GM12878 (cell line): ENCODE measurements around the gene MDC1. TPM values are rescaled to one million over a fixed set of nuclear protein-coding genes. Genes with fewer than 3 reads are reported as not detected.
"Not testable (repeated sequence)": the region's sequence is repeated elsewhere in the genome, so short reads cannot be mapped to it uniquely, and the experiment has no call there.

Source experiments
- ATAC-seq: fragments of 200-7000 bp; cut with Tn5 transposase; 3 replicates; pipeline ENCODE4 v1.9.1; 2020; ENCODE audit warnings: mild to moderate bottlenecking, moderate library complexity
- BruUV-seq: library from RNA; stranded (reverse); fragments of 400-500 nt; replicated peaks from 2 replicates; lab custom pipeline; 2021; lab: Mats Ljungman, UMichigan
- CTCF ChIA-PET: fragments of 300-600 bp; sonication (Branson Sonifier 250); formaldehyde crosslinking; extraction: SDS; loops from one replicate; lab custom pipeline; 2021; ENCODE audit warnings: inconsistent platforms; lab: Yijun Ruan, JAX
- POLR2A ChIA-PET: fragments of 350-600 bp; formaldehyde crosslinking; extraction: SDS; loops from one replicate; lab custom pipeline; 2021; ENCODE audit warnings: inconsistent platforms; lab: Charles Lee
- RAD21 ChIA-PET: fragments of 300-600 bp; sonication (Branson Sonifier 250); formaldehyde crosslinking; loops from one replicate; lab custom pipeline; 2023; ENCODE audit warnings: antibody characterized with exemption; ENCODE audit not compliant: unreplicated experiment; lab: Charles Lee
- SMC1A ChIA-PET: fragments of 300-600 bp; sonication (Branson Sonifier 250); formaldehyde crosslinking; loops from one replicate; lab custom pipeline; 2023; ENCODE audit not compliant: unreplicated experiment, uncharacterized antibody; lab: Charles Lee
- DNase-seq: peaks from one replicate; pipeline ENCODE4 v3.0.0-alpha.2; 2011; ENCODE audit warnings: low read depth, low spot score
- FAIRE-seq: peaks from 3 replicates; lab custom pipeline; 2011; peaks lifted over from hg19 to GRCh38; lab: Jason Lieb, UNC
- H2AFZ ChIP-seq: 2 replicates; pipeline ENCODE4 v1.6.0; 2011; ENCODE audit warnings: low read depth, low read length, control low read depth; ENCODE audit not compliant: control insufficient read depth
- H3K27ac ChIP-seq: 2 replicates; pipeline ENCODE4 v1.5.1; 2011; ENCODE audit warnings: control low read depth; ENCODE audit not compliant: control insufficient read depth, insufficient read depth
- H3K27me3 ChIP-seq, 2 experiments: replicated peaks in 1 of 2; 2 replicates each; pipeline versions ENCODE4 v1.6.0 to v1.6.1; 2011; ENCODE audit warnings: low read length in 1 of 2; ENCODE audit not compliant: control insufficient read depth in 2 of 2, insufficient read depth in 2 of 2
- H3K36me3 ChIP-seq, 2 experiments: 2 replicates each; pipeline ENCODE4 v1.5.1; 2011; ENCODE audit warnings: low read length in 1 of 2; ENCODE audit not compliant: control insufficient read depth in 2 of 2, insufficient read depth in 2 of 2
- H3K4me1 ChIP-seq: 2 replicates; pipeline ENCODE4 v1.6.1; 2011; ENCODE audit warnings: mild to moderate bottlenecking, low read length, moderate library complexity, mixed read lengths; ENCODE audit not compliant: control insufficient read depth, insufficient read depth
- H3K4me2 ChIP-seq: 2 replicates; pipeline ENCODE4 v1.6.0; 2011; ENCODE audit warnings: control low read depth; ENCODE audit not compliant: control insufficient read depth, insufficient read depth
- H3K4me3 ChIP-seq: fragments of 200-600 bp; sonication (generic); 2 replicates; pipeline ENCODE4 v1.5.1; 2016
- H3K79me2 ChIP-seq: 2 replicates; pipeline ENCODE4 v1.6.0; 2011; ENCODE audit warnings: low read length; ENCODE audit not compliant: control insufficient read depth, insufficient read depth
- H3K9ac ChIP-seq: 2 replicates; pipeline ENCODE4 v1.8.0; 2011; ENCODE audit warnings: low read length, control low read depth, mixed read lengths; ENCODE audit not compliant: control insufficient read depth, insufficient read depth
- H3K9me3 ChIP-seq: replicated peaks from 3 replicates; pipeline ENCODE4 v1.5.1; 2011; ENCODE audit warnings: mild to moderate bottlenecking, low read length; ENCODE audit not compliant: control insufficient read depth, insufficient read depth
- H4K20me1 ChIP-seq: 2 replicates; pipeline ENCODE4 v1.6.0; 2011; ENCODE audit not compliant: control insufficient read depth, insufficient read depth
- BCL3 ChIP-seq: IDR thresholded peaks from 2 replicates; pipeline ENCODE4 v1.6.1; 2011; ENCODE audit warnings: borderline replicate concordance, low read depth, mild to moderate bottlenecking, moderate library complexity, low read length; ENCODE audit not compliant: insufficient read depth, poor library complexity, severe bottlenecking
- CEBPB ChIP-seq, 2 experiments: fragments of 150-350 bp in 1 of 2; IDR thresholded peaks; 2 replicates each; pipeline ENCODE4 v1.6.1; 2012 to 2014; ENCODE audit warnings: low read depth in 2 of 2, low read length in 2 of 2, borderline replicate concordance in 1 of 2, inconsistent platforms in 1 of 2
- DPF2 ChIP-seq: fragments of 450-650 bp; IDR thresholded peaks from 2 replicates; pipeline ENCODE4 v1.6.1; 2017; ENCODE audit warnings: mild to moderate bottlenecking
- HDGF ChIP-seq: fragments of 450-650 bp; IDR thresholded peaks from 2 replicates; pipeline ENCODE4 v1.6.1; 2016; ENCODE audit warnings: antibody characterized with exemption
- MEF2B ChIP-seq: fragments of 450-650 bp; IDR thresholded peaks from 2 replicates; pipeline ENCODE4 v1.6.1; 2018; ENCODE audit warnings: mild to moderate bottlenecking, moderate library complexity; ENCODE audit not compliant: partially characterized antibody, poor library complexity, severe bottlenecking
- POLR2AphosphoS2 ChIP-seq: IDR thresholded peaks from 2 replicates; pipeline ENCODE4 v1.6.1; 2011; ENCODE audit warnings: low read depth, mild to moderate bottlenecking, low read length, improper control_type of control experiment, moderate library complexity
- ZNF24 ChIP-seq: fragments of 450-650 bp; IDR thresholded peaks from 2 replicates; pipeline ENCODE4 v1.6.1; 2017; ENCODE audit warnings: antibody characterized with exemption, mild to moderate bottlenecking
- WGBS: methylation state at CpG from one replicate; pipeline ENCODE4 v1.1.6; 2016; ENCODE audit warnings: low lambda C conversion rate; ENCODE audit not compliant: insufficient replicate concordance, insufficient coverage; ENCODE audit errors: missing lambda C conversion rate; 5-methylcytosine and 5-hydroxymethylcytosine counted together
- in situ Hi-C: fragments of 300-500 bp; cut with MboI; formaldehyde crosslinking; loops from 9 replicates; pipeline ENCODE4 v1.14.3; 2018; ENCODE audit warnings: mixed read lengths
- intact Hi-C: fragments of 100-400 bp; cut with micrococcal nuclease; formaldehyde crosslinking; loops from one replicate; pipeline ENCODE4 v1.14.2; 2022; ENCODE audit not compliant: unreplicated experiment
- polyA plus RNA-seq, 11 experiments: library from polyadenylated mRNA; depleted of rRNA in 4 of 11; unstranded in 6 of 11; stranded (reverse) in 5 of 11; fragments of >200 nt; fragmentation: Nextera tagmentation in 4 of 11; fragmentation: Illumina TruSeq in 1 of 11; extraction: Ambion mirVana in 4 of 11; extraction: Trizol in 1 of 11; gene quantifications; 1 replicate in 1 of 11; 2 replicates in 10 of 11; pipeline versions ENCODE4 v1.2.1 to v1.2.3, GENCODE V29; 2011 to 2016; ENCODE audit warnings: inconsistent platforms in 2 of 11, missing spikeins in 2 of 11, low read depth in 1 of 11
- total RNA-seq, 4 experiments: library from RNA; depleted of rRNA in 3 of 4; stranded (reverse); fragments of >200 nt in 3 of 4; fragmentation: Illumina TruSeq in 1 of 4; extraction: Trizol in 1 of 4; gene quantifications; 2 replicates each; pipeline versions ENCODE4 v1.2.1 to v1.2.3, GENCODE V29; 2013 to 2021

The MDC1 gene
- total and polyA plus RNA-seq, 10 of the 15 experiments (the other 5 are each of a cell fraction or from before 2014, with no cell fraction given), result 5.1 to 62.5 (median 22.4) TPM

GRCh38 chr6:30766461-30767157 is 49.5 kb upstream of the MDC1 start:
- TF ChIP-seq POLR2AphosphoS2 (no peak), ZNF24 (no peak), BCL3 (no peak), CEBPB (IDR thresholded peaks at IDR 0.05; ENCODE audit: borderline replicate concordance in 1 of 2, low read depth in 2 of 2, low read length in 2 of 2) (no peak), HDGF (peak; percentile 37; the same call in 1 of the 2 replicates), MEF2B (no peak), DPF2 (no peak)
- ChIA-PET POLR2A (interaction anchor here (0.6 to 6.2 kb wide), 11 partner anchors 9 to 61 kb away, joined by 3 to 89 read pairs (median 7); partner anchors contain the start of gene FLOT1), RAD21 (interaction anchor here (1.0 to 7.4 kb wide), 20 partner anchors 8 to 147 kb away, joined by 3 to 98 read pairs (median 6); partner anchors contain the start of genes IER3 and VARS2), CTCF (interaction anchor here (0.9 to 5.0 kb wide), 18 partner anchors 9 to 320 kb away, joined by 3 to 39 read pairs (median 4); partner anchors contain the start of genes IER3 and MDC1), SMC1A (interaction anchor here (0.9 to 9.7 kb wide), 20 partner anchors 8 to 151 kb away, joined by 3 to 217 read pairs (median 7); partner anchors contain the start of genes FLOT1, IER3 and VARS2)
- Histone ChIP-seq H3K4me2 (peak overlapping the region; percentile 46; the same call in 1 of the 2 replicates), H3K79me2 (no peaks in the 10 kb centered on the region), H3K36me3 (no peaks in the 10 kb centered on the region), H4K20me1 (no peaks in the 10 kb centered on the region), H3K27ac (peak overlapping the region; percentile 51), H2AFZ (no peak overlapping the region), H3K9me3 (no peaks in the 10 kb centered on the region; the same call in 2 of the 3 replicates), H3K4me1 (peaks cover 33% of the 10 kb centered on the region), H3K27me3 (no peaks in the 10 kb centered on the region), H3K4me3 (no peak overlapping the region), H3K9ac (peak overlapping the region; percentile 24; the same call in 1 of the 2 replicates)
- 85% methylated on average over 6 of the region's 6 CpGs for WGBS
- BruUV-seq, result no TSS peak
- no peak for DNase-seq
- in situ Hi-C loops (no loop called here), intact Hi-C loops (no loop called here)
- ATAC-seq, result no peak
- no peak for FAIRE-seq

GRCh38 chr6:30765495-30765894 is 48.4 kb upstream of the MDC1 start:
- ChIA-PET SMC1A (interaction anchor here (1.3 to 9.7 kb wide), 9 partner anchors 11 to 149 kb away, joined by 3 to 217 read pairs (median 22); partner anchors contain the start of genes FLOT1 and VARS2), RAD21 (interaction anchor here (1.0 to 7.4 kb wide), 9 partner anchors 16 to 62 kb away, joined by 3 to 98 read pairs (median 12); partner anchors contain the start of gene IER3), CTCF (interaction anchor here (1.0 to 5.0 kb wide), 7 partner anchors 8 to 63 kb away, joined by 3 to 39 read pairs (median 10); no protein-coding TSS in a partner anchor), POLR2A (interaction anchor here (1.1 to 6.2 kb wide), 5 partner anchors 7 to 78 kb away, joined by 4 to 89 read pairs (median 42); partner anchors contain the start of gene FLOT1)
- H3K27ac ChIP-seq, H3K4me2 ChIP-seq, in situ Hi-C loops, FAIRE-seq, H3K27me3 ChIP-seq, H3K79me2 ChIP-seq, ATAC-seq, H4K20me1 ChIP-seq, intact Hi-C loops, H3K36me3 ChIP-seq, H3K4me3 ChIP-seq, H2AFZ ChIP-seq, H3K9ac ChIP-seq, DNase-seq, BruUV-seq, H3K9me3 ChIP-seq: not testable (repeated sequence)
- WGBS, result 75% methylated on average over 1 of the region's 1 CpG
- H3K4me1 ChIP-seq, result peaks cover 33% of the 10 kb centered on the region
